GM23338 (cell line): Measurements from ENCODE around the gene SCYGR4. TPM values are rescaled to one million over a fixed set of nuclear protein-coding genes. Genes with fewer than 3 reads are reported as not detected.

Experiments used
- ATAC-seq: fragments of 200-7000 bp; cut with Tn5 transposase; 3 replicates; pipeline ENCODE4 v1.9.1; 2020
- DNase-seq: peaks from one replicate; pipeline ENCODE4 v3.0.0-alpha.2; 2015; ENCODE audit warnings: low spot score
- H2AFZ ChIP-seq: fragments of 200-600 bp; sonication (generic); 2 replicates; pipeline ENCODE4 v1.8.0; 2016; ENCODE audit warnings: antibody characterized with exemption, mild to moderate bottlenecking, moderate library complexity
- H3F3A ChIP-seq: fragments of 200-600 bp; sonication (generic); replicated peaks from 2 replicates; pipeline ENCODE4 v1.8.0; 2017; ENCODE audit warnings: antibody characterized with exemption, mixed run types, low read depth
- H3K27ac ChIP-seq: fragments of 200-600 bp; sonication (generic); 2 replicates; pipeline ENCODE4 v1.6.1; 2016; ENCODE audit warnings: low read depth
- H3K27me3 ChIP-seq: fragments of 200-600 bp; sonication (generic); 2 replicates; pipeline ENCODE4 v1.8.0; 2016; ENCODE audit warnings: mild to moderate bottlenecking, mixed run types, moderate library complexity; ENCODE audit not compliant: insufficient read depth
- H3K36me3 ChIP-seq: fragments of 200-600 bp; sonication (generic); 2 replicates; pipeline ENCODE4 v1.8.0; 2016; ENCODE audit warnings: mild to moderate bottlenecking; ENCODE audit not compliant: insufficient read depth
- H3K4me1 ChIP-seq: fragments of 200-600 bp; sonication (generic); 2 replicates; pipeline ENCODE4 v1.8.0; 2016; ENCODE audit warnings: mild to moderate bottlenecking, moderate library complexity; ENCODE audit not compliant: insufficient read depth
- H3K4me2 ChIP-seq: fragments of 200-600 bp; sonication (generic); 2 replicates; pipeline ENCODE4 v1.7.1; 2017; ENCODE audit warnings: mixed run types
- H3K4me3 ChIP-seq: fragments of 200-600 bp; sonication (generic); 2 replicates; pipeline ENCODE4 v1.6.1; 2016; ENCODE audit warnings: mixed run types
- H3K79me2 ChIP-seq: fragments of 200-600 bp; sonication (generic); replicated peaks from 2 replicates; pipeline ENCODE4 v1.8.0; 2017; ENCODE audit warnings: mild to moderate bottlenecking; ENCODE audit not compliant: insufficient read depth
- H3K9me2 ChIP-seq: fragments of 200-600 bp; sonication (generic); 2 replicates; pipeline ENCODE4 v1.8.0; 2017; ENCODE audit not compliant: insufficient read depth
- H4K20me1 ChIP-seq: fragments of 200-600 bp; sonication (generic); replicated peaks from 2 replicates; pipeline ENCODE4 v1.8.0; 2017; ENCODE audit warnings: mild to moderate bottlenecking; ENCODE audit not compliant: insufficient read depth
- H3K27ac Mint-ChIP-seq: 2 replicates; pipeline ENCODE4 v1.8.0; 2020; ENCODE audit warnings: inconsistent platforms, mild to moderate bottlenecking, moderate library complexity, mixed read lengths
- H3K27me3 Mint-ChIP-seq: 3 replicates; pipeline ENCODE4 v1.8.0; 2022; ENCODE audit warnings: low read depth, mild to moderate bottlenecking, moderate library complexity, mixed read lengths, inconsistent platforms; ENCODE audit not compliant: insufficient read depth, poor library complexity
- H3K36me3 Mint-ChIP-seq: 3 replicates; pipeline ENCODE4 v1.8.0; 2021; ENCODE audit warnings: low read depth, mild to moderate bottlenecking, inconsistent platforms, moderate library complexity, mixed read lengths
- H3K4me1 Mint-ChIP-seq: 3 replicates; pipeline ENCODE4 v1.8.0; 2020; ENCODE audit warnings: mild to moderate bottlenecking, inconsistent platforms, mixed read lengths
- H3K4me3 Mint-ChIP-seq: 3 replicates; pipeline ENCODE4 v1.8.0; 2021; ENCODE audit warnings: moderate library complexity, mild to moderate bottlenecking, inconsistent platforms, mixed read lengths
- H3K9me3 Mint-ChIP-seq: 3 replicates; pipeline ENCODE4 v1.8.0; 2020; ENCODE audit warnings: moderate library complexity, mild to moderate bottlenecking, inconsistent platforms, mixed read lengths
- CREB1 ChIP-seq: fragments of 250-450 bp; sonication (Bioruptor Pico); IDR thresholded peaks from 2 replicates; pipeline ENCODE4 v1.5.0; 2020; ENCODE audit warnings: low read depth, mild to moderate bottlenecking, moderate library complexity
- CTCF ChIP-seq, 2 experiments: fragments of 200-600 bp in 1 of 2; sonication (generic) in 1 of 2; conservative IDR thresholded peaks; 2 replicates each; pipeline versions ENCODE4 v1.5.1 to v1.6.1; 2016 to 2017; ENCODE audit warnings: antibody characterized with exemption in 2 of 2, low read depth in 2 of 2, mild to moderate bottlenecking in 2 of 2, moderate library complexity in 1 of 2
- EZH2 ChIP-seq: fragments of 200-600 bp; sonication (generic); IDR thresholded peaks from one replicate; pipeline ENCODE4 v1.8.0; 2017; ENCODE audit warnings: antibody characterized with exemption, mild to moderate bottlenecking, low read depth; ENCODE audit not compliant: unreplicated experiment
- JUNB ChIP-seq: IDR thresholded peaks from one replicate; pipeline ENCODE4 v1.6.1; 2016; ENCODE audit warnings: antibody characterized with exemption; ENCODE audit not compliant: unreplicated experiment
- POLR2AphosphoS5 ChIP-seq: IDR thresholded peaks from 2 replicates; pipeline ENCODE4 v1.6.1; 2016; ENCODE audit warnings: antibody characterized with exemption, low read depth
- REST ChIP-seq: IDR thresholded peaks from one replicate; pipeline ENCODE4 v1.6.1; 2018; ENCODE audit warnings: antibody characterized with exemption; ENCODE audit not compliant: unreplicated experiment
- ZNF331 ChIP-seq: fragments of 250-450 bp; sonication (Bioruptor Pico); IDR thresholded peaks from 2 replicates; pipeline ENCODE4 v1.5.0; 2020; ENCODE audit warnings: low read depth, mild to moderate bottlenecking, moderate library complexity
- polyA plus RNA-seq: library from polyadenylated mRNA; unstranded; fragments of >200 nt; fragmentation: Nextera tagmentation; extraction: Ambion mirVana; gene quantifications from 2 replicates; pipeline ENCODE4 v1.2.1, GENCODE V29; 2016
- total RNA-seq: library from RNA; depleted of rRNA; stranded (reverse); fragments of >200 nt; shearing (Covaris generic); gene quantifications from 2 replicates; pipeline ENCODE4 v1.2.3, GENCODE V29; 2014

The SCYGR4 gene
- total and polyA plus RNA-seq, 2 experiments from 2014 or later: not detected

- Mint-ChIP-seq H3K36me3 (no peaks in the 10 kb centered on the region), H3K27me3 (peaks cover 4% of the 10 kb centered on the region), H3K4me3 (no peak overlapping the region), H3K4me1 (peaks cover 19% of the 10 kb centered on the region), H3K27ac (no peak overlapping the region), H3K9me3 (no peaks in the 10 kb centered on the region)
- Histone ChIP-seq H3F3A (no peaks in the 10 kb centered on the region), H3K4me1 (peaks cover 7% of the 10 kb centered on the region; the same call in 1 of the 2 replicates), H3K36me3 (no peaks in the 10 kb centered on the region), H3K79me2 (no peaks in the 10 kb centered on the region), H2AFZ (peak overlapping the region; percentile 53), H3K27ac (no peak overlapping the region), H3K27me3 (no peaks in the 10 kb centered on the region), H4K20me1 (no peaks in the 10 kb centered on the region), H3K9me2 (no peaks in the 10 kb centered on the region), H3K4me3 (no peak overlapping the region), H3K4me2 (peak overlapping the region; percentile 52; the same call in 1 of the 2 replicates)
- TF ChIP-seq POLR2AphosphoS5 (no peak), JUNB (no peak), CTCF (conservative IDR thresholded peaks at IDR 0.05; ENCODE audit: low read depth in 2 of 2) (no peak)
- no peak for DNase-seq
- no peak for ATAC-seq
Measured at GRCh38 chr2:227615906-227616305, 1.4 kb upstream of the SCYGR4 start.

GRCh38 chr2:227616631-227617030 lies 667 bp upstream of the SCYGR4 start:
- no peak overlapping the region for H3K4me3 Mint-ChIP-seq
- Histone ChIP-seq H3K79me2 (no peaks in the 10 kb centered on the region), H3K4me3 (no peak overlapping the region), H3K36me3 (no peaks in the 10 kb centered on the region), H2AFZ (peak overlapping the region; percentile 53; the same call in 1 of the 2 replicates), H3F3A (no peaks in the 10 kb centered on the region), H3K4me1 (peaks cover 7% of the 10 kb centered on the region; the same call in 1 of the 2 replicates), H3K4me2 (peak overlapping the region; percentile 52; the same call in 1 of the 2 replicates), H4K20me1 (no peaks in the 10 kb centered on the region), H3K27ac (no peak overlapping the region), H3K27me3 (no peaks in the 10 kb centered on the region), H3K9me2 (no peaks in the 10 kb centered on the region)
- ATAC-seq (peak; percentile 77), DNase-seq (peak; percentile 46)
- H3K36me3 Mint-ChIP-seq: no peaks in the 10 kb centered on the region
- peaks cover 4% of the 10 kb centered on the region for H3K27me3 Mint-ChIP-seq
- H3K27ac Mint-ChIP-seq: no peak overlapping the region
- H3K4me1 Mint-ChIP-seq: peaks cover 19% of the 10 kb centered on the region
- no peak for TF ChIP-seq CREB1 (CRISPR knock-in tag)
- TF ChIP-seq CTCF (conservative IDR thresholded peaks at IDR 0.05; ENCODE audit: low read depth in 2 of 2): no peak
- no peak for TF ChIP-seq ZNF331
- no peak for TF ChIP-seq JUNB
- no peak for TF ChIP-seq REST
- no peak for TF ChIP-seq EZH2
- TF ChIP-seq POLR2AphosphoS5: no peak
- H3K9me3 Mint-ChIP-seq: no peaks in the 10 kb centered on the region
